ENCODE measurements around the gene DOCK10.

- TF ChIP-seq ZNF561 (tag by site-specific recombination; IDR thresholded peaks at IDR 0.05; ENCODE audit: borderline replicate concordance) = no peak
- TF ChIP-seq ZNF37A (tag by site-specific recombination; IDR thresholded peaks at IDR 0.05) = no peak
- no peak for TF ChIP-seq ZNF571 (tag by site-specific recombination; IDR thresholded peaks at IDR 0.05)
- TF ChIP-seq CTCF (tag by site-specific recombination; IDR thresholded peaks at IDR 0.05) = no peak
- no peak for TF ChIP-seq ZNF274 (IDR thresholded peaks at IDR 0.05; ENCODE audit: low read length)
- no peak for TF ChIP-seq ZNF274 (tag by site-specific recombination; IDR thresholded peaks at IDR 0.05; ENCODE audit: borderline replicate concordance)
Observed at GRCh38 chr2:225041207-225041850, 939 bp downstream of the DOCK10 start.
